Neural crest cell (in vitro differentiated cells): ENCODE data around the gene CHMP1A. TPM values are rescaled to one million over a fixed set of nuclear protein-coding genes. Genes with fewer than 3 reads are reported as not detected.
"Not testable (repeated sequence)": the region's sequence is repeated elsewhere in the genome, so short reads cannot be mapped to it uniquely, and the experiment has no call there.

Experiments used
- DNase-seq: peaks from one replicate; pipeline ENCODE4 v3.0.0; 2021; ENCODE audit warnings: low read depth, mixed read lengths, low spot score
- H3K27ac Mint-ChIP-seq: one replicate; pipeline ENCODE4 v1.8.0; 2021; ENCODE audit warnings: mild to moderate bottlenecking, mixed read lengths; ENCODE audit not compliant: unreplicated experiment
- H3K27me3 Mint-ChIP-seq: 2 replicates; pipeline ENCODE4 v1.8.0; 2021; ENCODE audit warnings: low read depth, mild to moderate bottlenecking, mixed read lengths
- H3K36me3 Mint-ChIP-seq: 2 replicates; pipeline ENCODE4 v1.8.0; 2021; ENCODE audit warnings: low read depth, mild to moderate bottlenecking, mixed read lengths
- H3K4me1 Mint-ChIP-seq: 2 replicates; pipeline ENCODE4 v1.8.0; 2021; ENCODE audit warnings: mixed read lengths
- H3K4me3 Mint-ChIP-seq: one replicate; pipeline ENCODE4 v1.8.0; 2021; ENCODE audit warnings: mild to moderate bottlenecking, mixed read lengths
- H3K9me3 Mint-ChIP-seq: 2 replicates; pipeline ENCODE4 v1.8.0; 2021; ENCODE audit warnings: mixed read lengths
- total RNA-seq: library from RNA; stranded (reverse); gene quantifications from 2 replicates; pipeline ENCODE4 v1.2.1, GENCODE V29; 2021
- TF ChIP-seq, protein P1 (sequence below): fragments of 200-600 bp; sonication (generic); conservative IDR thresholded peaks from 2 replicates; pipeline ENCODE4 v1.5.0; 2021; ENCODE audit warnings: antibody characterized with exemption, mild to moderate bottlenecking

CHMP1A gene
- total RNA-seq, 1 donor from 2014 or later: 93.9 TPM

DNA sequence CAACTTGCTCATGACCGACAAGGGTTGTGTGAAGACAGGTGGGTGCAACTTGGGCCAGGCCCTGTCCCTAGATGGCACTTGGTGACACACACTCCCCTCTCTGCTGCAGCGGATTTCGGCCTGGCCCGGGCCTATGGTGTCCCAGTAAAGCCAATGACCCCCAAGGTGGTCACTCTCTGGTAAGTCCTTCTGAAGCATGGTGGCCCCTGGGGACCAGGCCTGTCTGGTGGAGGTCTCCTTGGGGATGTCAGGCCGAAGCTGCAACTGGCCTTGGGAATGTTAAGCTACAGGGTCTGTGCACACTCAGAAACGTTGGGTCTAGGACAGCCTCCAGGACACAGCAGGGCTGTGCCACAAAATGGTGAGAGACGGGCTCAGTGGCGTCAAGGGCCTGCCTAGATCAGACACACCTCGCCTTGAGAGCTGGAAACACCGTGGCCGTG, 35.8 kb upstream of the CHMP1A start:
- no peaks in the 10 kb centered on the region for H3K9me3 Mint-ChIP-seq

GRCh38 chr16:89691986-89692569, 34.6 kb upstream of the CHMP1A start:
- TF ChIP-seq, protein P1, sequence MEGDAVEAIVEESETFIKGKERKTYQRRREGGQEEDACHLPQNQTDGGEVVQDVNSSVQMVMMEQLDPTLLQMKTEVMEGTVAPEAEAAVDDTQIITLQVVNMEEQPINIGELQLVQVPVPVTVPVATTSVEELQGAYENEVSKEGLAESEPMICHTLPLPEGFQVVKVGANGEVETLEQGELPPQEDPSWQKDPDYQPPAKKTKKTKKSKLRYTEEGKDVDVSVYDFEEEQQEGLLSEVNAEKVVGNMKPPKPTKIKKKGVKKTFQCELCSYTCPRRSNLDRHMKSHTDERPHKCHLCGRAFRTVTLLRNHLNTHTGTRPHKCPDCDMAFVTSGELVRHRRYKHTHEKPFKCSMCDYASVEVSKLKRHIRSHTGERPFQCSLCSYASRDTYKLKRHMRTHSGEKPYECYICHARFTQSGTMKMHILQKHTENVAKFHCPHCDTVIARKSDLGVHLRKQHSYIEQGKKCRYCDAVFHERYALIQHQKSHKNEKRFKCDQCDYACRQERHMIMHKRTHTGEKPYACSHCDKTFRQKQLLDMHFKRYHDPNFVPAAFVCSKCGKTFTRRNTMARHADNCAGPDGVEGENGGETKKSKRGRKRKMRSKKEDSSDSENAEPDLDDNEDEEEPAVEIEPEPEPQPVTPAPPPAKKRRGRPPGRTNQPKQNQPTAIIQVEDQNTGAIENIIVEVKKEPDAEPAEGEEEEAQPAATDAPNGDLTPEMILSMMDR: no peak
- Mint-ChIP-seq H3K4me1 (peaks cover 8% of the 10 kb centered on the region), H3K9me3 (no peaks in the 10 kb centered on the region), H3K36me3 (peaks cover 11% of the 10 kb centered on the region), H3K4me3 (peak overlapping the region; percentile 38), H3K27ac (no peak overlapping the region), H3K27me3 (no peaks in the 10 kb centered on the region)
- DNase-seq: no peak

More for the DNA sequence above, 35.8 kb upstream of the CHMP1A start:
- Mint-ChIP-seq H3K36me3 (peaks cover 4% of the 10 kb centered on the region), H3K27ac (no peak overlapping the region), H3K27me3 (no peaks in the 10 kb centered on the region), H3K4me3 (peak overlapping the region; percentile 57), H3K4me1 (no peaks in the 10 kb centered on the region)
- no peak for DNase-seq
- TF ChIP-seq, protein P1: no peak

GRCh38 chr16:89691231-89691985, 33.9 kb upstream of the CHMP1A start:
- Mint-ChIP-seq H3K4me3 (peak overlapping the region; percentile 47), H3K27ac (no peak overlapping the region), H3K4me1 (peaks cover 10% of the 10 kb centered on the region), H3K27me3 (peaks cover 2% of the 10 kb centered on the region), H3K9me3 (no peaks in the 10 kb centered on the region), H3K36me3 (peaks cover 12% of the 10 kb centered on the region)
- TF ChIP-seq, protein P1: no peak
- no peak for DNase-seq

- TF ChIP-seq, protein P1: no peak
- Mint-ChIP-seq H3K9me3 (peaks cover 4% of the 10 kb centered on the region), H3K36me3 (peaks cover 19% of the 10 kb centered on the region), H3K27me3 (peaks cover 3% of the 10 kb centered on the region), H3K27ac (no peak overlapping the region), H3K4me3 (peak overlapping the region; percentile 67), H3K4me1 (peaks cover 11% of the 10 kb centered on the region)
- DNase-seq: no peak
Observed at GRCh38 chr16:89690392-89690901, 32.9 kb upstream of the CHMP1A start.

- H3K27me3 Mint-ChIP-seq, DNase-seq, H3K9me3 Mint-ChIP-seq, H3K27ac Mint-ChIP-seq: not testable (repeated sequence)
- Mint-ChIP-seq H3K4me3 (peak overlapping the region; percentile 67), H3K4me1 (peaks cover 11% of the 10 kb centered on the region), H3K36me3 (peaks cover 27% of the 10 kb centered on the region)
Observed at GRCh38 chr16:89689621-89690020, 32.1 kb upstream of the CHMP1A start.

DNA sequence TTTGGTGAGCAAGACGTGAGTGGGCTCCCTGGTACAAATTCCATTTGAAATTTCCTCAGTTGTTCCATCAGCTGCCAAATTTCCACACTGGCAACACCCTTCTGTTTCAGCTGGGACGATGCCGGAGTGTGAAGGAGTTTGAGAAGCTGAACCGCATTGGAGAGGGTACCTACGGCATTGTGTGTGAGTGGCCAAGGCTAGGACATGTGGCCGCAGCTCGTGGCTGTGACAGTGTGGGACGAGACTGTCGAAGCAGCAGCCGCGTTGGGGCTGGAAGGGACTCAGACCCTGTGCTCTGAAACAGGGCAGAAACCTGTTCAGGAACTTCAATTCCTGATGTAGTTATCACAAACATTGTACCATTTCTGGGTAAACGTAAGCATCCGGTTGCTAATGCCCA, 31.6 kb upstream of the CHMP1A start:
- peak overlapping the region; percentile 67 for H3K4me3 Mint-ChIP-seq
- peaks cover 3% of the 10 kb centered on the region for H3K27me3 Mint-ChIP-seq
- peaks cover 8% of the 10 kb centered on the region for H3K9me3 Mint-ChIP-seq
- TF ChIP-seq, protein P1: no peak
- no peak overlapping the region for H3K27ac Mint-ChIP-seq
- H3K4me1 Mint-ChIP-seq: peaks cover 11% of the 10 kb centered on the region
- H3K36me3 Mint-ChIP-seq: peaks cover 30% of the 10 kb centered on the region
- DNase-seq: no peak
